Gastrocnemius medialis (tissue), 4 donors: ENCODE data around the gene NCR3LG1.

Source experiments
- CTCF ChIP-seq, 5 experiments: fragments of 450-650 bp in 3 of 5; fragments of 200-600 bp in 2 of 5; sonication (generic) in 2 of 5; IDR thresholded peaks in 4 of 5; conservative IDR thresholded peaks in 1 of 5; 1 replicate in 4 of 5; 2 replicates in 1 of 5; pipeline ENCODE4 v1.5.1; 2016 to 2019; ENCODE audit warnings: antibody characterized with exemption in 5 of 5, mild to moderate bottlenecking in 3 of 5, moderate library complexity in 3 of 5
- POLR2A ChIP-seq, 2 donors: fragments of 450-650 bp; IDR thresholded peaks; one replicate each; pipeline ENCODE4 v1.6.1; 2017; ENCODE audit warnings: antibody characterized with exemption in 2 of 2, mild to moderate bottlenecking in 2 of 2, moderate library complexity in 2 of 2

DNA sequence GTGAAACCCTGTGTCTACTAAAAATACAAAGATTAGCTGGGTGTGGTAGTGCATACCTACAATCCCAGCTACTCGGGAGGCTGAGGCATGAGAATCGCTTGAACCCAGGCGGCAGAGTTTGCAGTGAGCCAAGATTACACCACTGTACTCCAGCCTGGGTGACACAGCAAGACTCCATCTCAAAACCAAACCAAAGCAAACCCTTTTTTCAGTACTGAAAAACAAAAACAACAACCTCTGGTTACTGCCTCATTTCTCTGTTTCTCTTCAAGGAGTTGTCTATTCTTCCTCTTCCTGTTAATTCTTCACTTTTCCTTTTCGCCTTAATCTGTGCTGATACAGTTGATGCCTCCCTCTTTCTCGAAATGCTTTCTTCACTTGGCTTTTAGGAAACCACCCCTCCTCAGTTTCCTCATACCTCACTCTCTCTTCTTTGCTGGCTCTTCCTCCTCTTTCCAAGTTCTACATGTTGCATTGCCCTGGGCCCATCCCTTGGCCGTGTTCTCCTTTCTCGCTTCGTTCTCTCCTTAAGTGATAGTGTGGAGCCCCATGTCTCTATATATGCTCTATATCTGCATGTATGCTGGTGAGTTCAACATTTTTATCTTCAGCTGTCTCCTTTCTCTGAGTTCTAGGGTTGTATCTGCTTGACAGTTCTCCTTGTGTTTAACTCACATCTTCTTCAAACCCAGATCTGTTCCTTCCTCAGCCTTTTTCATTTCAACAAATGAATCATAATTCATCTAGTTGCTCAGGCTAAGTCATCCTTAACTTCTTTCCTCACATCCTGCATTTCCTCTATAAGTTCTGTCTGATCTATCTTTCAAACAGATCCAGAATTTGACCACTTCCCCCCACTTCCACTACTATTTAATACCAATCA lies 38.0 kb upstream of the NCR3LG1 start:
- TF ChIP-seq CTCF (IDR thresholded peaks at IDR 0.05 in 4 of 5, conservative IDR thresholded peaks at IDR 0.05 in 1 of 5) (no peak), POLR2A (IDR thresholded peaks at IDR 0.05) (no peak)
